ENCODE data around the gene CSRNP2.

DNA sequence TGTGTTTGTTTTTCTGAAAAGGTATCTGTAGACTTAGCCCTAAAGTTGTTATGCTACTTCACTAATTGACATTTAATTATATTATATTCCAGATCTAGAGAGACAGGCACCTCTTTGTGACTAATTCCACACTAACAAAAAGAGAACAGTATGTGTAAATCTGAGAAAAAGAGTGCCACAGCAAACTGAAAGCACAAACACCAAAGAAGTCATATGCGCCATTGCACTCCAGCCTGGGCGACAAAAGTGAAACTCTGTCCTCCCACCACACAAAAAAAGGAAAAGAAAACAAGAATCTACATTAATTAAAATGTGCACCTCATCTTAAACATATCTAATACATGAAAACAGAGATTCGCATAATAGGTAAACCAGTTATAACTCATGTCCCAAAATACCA, 4.4 kb upstream of the CSRNP2 start:
- TF ChIP-seq, protein P1, sequence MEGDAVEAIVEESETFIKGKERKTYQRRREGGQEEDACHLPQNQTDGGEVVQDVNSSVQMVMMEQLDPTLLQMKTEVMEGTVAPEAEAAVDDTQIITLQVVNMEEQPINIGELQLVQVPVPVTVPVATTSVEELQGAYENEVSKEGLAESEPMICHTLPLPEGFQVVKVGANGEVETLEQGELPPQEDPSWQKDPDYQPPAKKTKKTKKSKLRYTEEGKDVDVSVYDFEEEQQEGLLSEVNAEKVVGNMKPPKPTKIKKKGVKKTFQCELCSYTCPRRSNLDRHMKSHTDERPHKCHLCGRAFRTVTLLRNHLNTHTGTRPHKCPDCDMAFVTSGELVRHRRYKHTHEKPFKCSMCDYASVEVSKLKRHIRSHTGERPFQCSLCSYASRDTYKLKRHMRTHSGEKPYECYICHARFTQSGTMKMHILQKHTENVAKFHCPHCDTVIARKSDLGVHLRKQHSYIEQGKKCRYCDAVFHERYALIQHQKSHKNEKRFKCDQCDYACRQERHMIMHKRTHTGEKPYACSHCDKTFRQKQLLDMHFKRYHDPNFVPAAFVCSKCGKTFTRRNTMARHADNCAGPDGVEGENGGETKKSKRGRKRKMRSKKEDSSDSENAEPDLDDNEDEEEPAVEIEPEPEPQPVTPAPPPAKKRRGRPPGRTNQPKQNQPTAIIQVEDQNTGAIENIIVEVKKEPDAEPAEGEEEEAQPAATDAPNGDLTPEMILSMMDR (IDR thresholded peaks at IDR 0.05; ENCODE audit: poor library complexity): no peak
- TF ChIP-seq EZH2 (IDR thresholded peaks at IDR 0.05; ENCODE audit: borderline replicate concordance) (no peak), EZH2phosphoT487 (IDR thresholded peaks at IDR 0.05; ENCODE audit: low read depth, severe bottlenecking, unreplicated experiment) (no peak)

Measured in hepatocyte (in vitro differentiated cells).